K562 (cell line): ENCODE measurements around the gene INPP5K. TPM values are rescaled to one million over a fixed set of nuclear protein-coding genes. Genes with fewer than 3 reads are reported as not detected.

ENCODE experiments used
- ATAC-seq: fragments of 200-7000 bp; cut with Tn5 transposase; 3 replicates; pipeline ENCODE4 v1.9.1; 2020; ENCODE audit warnings: moderate library complexity
- BruUV-seq: library from RNA; stranded (reverse); fragments of 400-500 nt; replicated peaks from 2 replicates; lab custom pipeline; 2021; lab: Mats Ljungman, UMichigan
- CTCF ChIA-PET: fragments of 300-600 bp; formaldehyde crosslinking; extraction: SDS; loops from one replicate; lab custom pipeline; 2021; ENCODE audit warnings: low intra/inter-chr PET ratio; lab: Yijun Ruan, JAX
- POLR2A ChIA-PET: fragments of 300-600, 350-650 bp; sonication (Branson Sonifier 250); formaldehyde crosslinking; extraction: SDS; loops from one replicate; lab custom pipeline; 2021; ENCODE audit warnings: antibody characterized with exemption, inconsistent platforms; lab: Yijun Ruan, JAX
- DNase-seq, 4 experiments: peaks; one replicate each; pipeline versions ENCODE4 v3.0.0 to v3.0.0-alpha.2; 2011 to 2018; ENCODE audit warnings: low spot score in 3 of 4, mixed read lengths in 3 of 4; ENCODE audit errors: extremely low read depth in 1 of 4
- FAIRE-seq: peaks from 2 replicates; lab custom pipeline; 2011; peaks lifted over from hg19 to GRCh38; lab: Jason Lieb, UNC
- H2AFZ ChIP-seq: 2 replicates; pipeline ENCODE4 v1.6.0; 2011; ENCODE audit warnings: low read depth, low read length, control low read depth, inconsistent platforms
- H3K27ac ChIP-seq: fragments of 200-600 bp; 3 replicates; pipeline ENCODE4 v1.8.0; 2011; ENCODE audit warnings: low read depth, mild to moderate bottlenecking, control low read depth, inconsistent platforms, low read length, moderate library complexity, mixed read lengths; ENCODE audit errors: extremely low read depth
- H3K27me3 ChIP-seq, 2 experiments: fragments of 300-600 bp in 1 of 2; 2 replicates in 1 of 2; 3 replicates in 1 of 2; pipeline versions ENCODE4 v1.6.0 to v1.8.0; 2011; ENCODE audit warnings: inconsistent platforms in 2 of 2, low read length in 2 of 2, mild to moderate bottlenecking in 1 of 2, mixed read lengths in 1 of 2, moderate library complexity in 1 of 2; ENCODE audit not compliant: control insufficient read depth in 2 of 2, insufficient read depth in 2 of 2
- H3K36me3 ChIP-seq: fragments of 300-600 bp; 3 replicates; pipeline ENCODE4 v1.8.0; 2011; ENCODE audit warnings: mild to moderate bottlenecking, low read length, inconsistent platforms; ENCODE audit not compliant: control insufficient read depth, insufficient read depth
- H3K4me1 ChIP-seq, 2 experiments: fragments of 200-600 bp in 1 of 2; replicated peaks in 1 of 2; 2 replicates in 1 of 2; 3 replicates in 1 of 2; pipeline versions ENCODE4 v1.5.1 to v1.8.0; 2011; ENCODE audit warnings: inconsistent platforms in 2 of 2, low read length in 2 of 2, mild to moderate bottlenecking in 1 of 2, mixed read lengths in 1 of 2, moderate library complexity in 1 of 2; ENCODE audit not compliant: control insufficient read depth in 2 of 2, insufficient read depth in 2 of 2
- H3K4me2 ChIP-seq: 2 replicates; pipeline ENCODE4 v1.6.1; 2011; ENCODE audit warnings: low read length, control low read depth, inconsistent platforms, mixed read lengths; ENCODE audit not compliant: insufficient read depth
- H3K4me3 ChIP-seq: fragments of 200-600 bp; sonication (generic), shearing (Covaris generic); 2 replicates; pipeline ENCODE4 v1.5.1; 2016; ENCODE audit warnings: control low read depth, inconsistent platforms
- H3K79me2 ChIP-seq: fragments of 200-600 bp; 3 replicates; pipeline ENCODE4 v1.8.0; 2011; ENCODE audit warnings: low read length, inconsistent platforms; ENCODE audit not compliant: control insufficient read depth, insufficient read depth
- H3K9ac ChIP-seq, 2 experiments: 2 replicates each; pipeline versions ENCODE4 v1.6.0 to v1.6.1; 2011; ENCODE audit warnings: low read depth in 2 of 2, low read length in 2 of 2, control low read depth in 1 of 2, inconsistent platforms in 1 of 2, mild to moderate bottlenecking in 1 of 2, mixed read lengths in 1 of 2; ENCODE audit not compliant: insufficient read depth in 1 of 2
- H3K9me1 ChIP-seq: one replicate; pipeline ENCODE4 v1.6.0; 2011; ENCODE audit warnings: inconsistent platforms, mild to moderate bottlenecking, low read length, moderate library complexity; ENCODE audit not compliant: control insufficient read depth, insufficient read depth
- H3K9me3 ChIP-seq: replicated peaks from 2 replicates; pipeline ENCODE4 v1.5.1; 2011; ENCODE audit warnings: low read depth, low read length, inconsistent platforms; ENCODE audit not compliant: control insufficient read depth, insufficient read depth
- H4K20me1 ChIP-seq: replicated peaks from 2 replicates; pipeline ENCODE4 v1.6.1; 2011; ENCODE audit warnings: low read length, inconsistent platforms, mixed read lengths; ENCODE audit not compliant: control insufficient read depth, insufficient read depth
- GTF2B ChIP-seq: IDR thresholded peaks from 2 replicates; pipeline ENCODE4 v1.6.1; 2011; ENCODE audit not compliant: insufficient read length; ENCODE audit errors: extremely low read depth
- ZBTB34 ChIP-seq: fragments of 250-450 bp; sonication (Bioruptor Pico); IDR thresholded peaks from 2 replicates; pipeline ENCODE4 v1.8.0; 2021; ENCODE audit warnings: mild to moderate bottlenecking, moderate library complexity
- ZNF280A ChIP-seq: fragments of 450-650 bp; IDR thresholded peaks from 2 replicates; pipeline ENCODE4 v1.6.1; 2018; ENCODE audit warnings: mild to moderate bottlenecking, low read depth; ENCODE audit not compliant: partially characterized antibody
- WGBS: fragments of 100-300 bp; shearing (Covaris generic); methylation state at CpG from one replicate; pipeline ENCODE4 v1.1.6; 2016; ENCODE audit warnings: low coverage, mixed read lengths; ENCODE audit not compliant: insufficient coverage; ENCODE audit errors: missing lambda C conversion rate; 5-methylcytosine and 5-hydroxymethylcytosine counted together
- in situ Hi-C: fragments of 300-500 bp; cut with MboI; formaldehyde crosslinking; loops from 4 replicates; pipeline ENCODE4 v1.15.0; 2018; ENCODE audit warnings: inconsistent platforms, mixed read lengths
- intact Hi-C: fragments of 100-400 bp; cut with micrococcal nuclease; formaldehyde crosslinking; loops from 2 replicates; pipeline ENCODE4 v1.14.2; 2022
- polyA plus RNA-seq, 8 experiments: library from polyadenylated mRNA; depleted of rRNA in 4 of 8; stranded (reverse) in 5 of 8; unstranded in 3 of 8; fragments of >200 nt; fragmentation: Nextera tagmentation in 2 of 8; fragmentation: Illumina TruSeq in 1 of 8; extraction: Ambion mirVana in 2 of 8; extraction: Trizol in 1 of 8; gene quantifications; 2 replicates each; pipeline versions ENCODE4 v1.2.1 to v1.2.3, GENCODE V29; 2011 to 2014; ENCODE audit warnings: inconsistent platforms in 1 of 8, missing spikeins in 1 of 8
- total RNA-seq, 7 experiments: library from RNA; depleted of rRNA in 6 of 7; stranded (reverse); fragments of >200 nt in 6 of 7; fragmentation: Illumina TruSeq in 2 of 7; extraction: Trizol in 2 of 7; gene quantifications; 2 replicates each; pipeline versions ENCODE4 v1.2.1 to v1.2.3, GENCODE V29; 2011 to 2021; ENCODE audit warnings: low replicate concordance in 1 of 7

Gene INPP5K
- total and polyA plus RNA-seq, 9 of the 15 experiments (the other 6 are each of a cell fraction or from before 2014, with no cell fraction given) = 0.63 to 15.1 (median 10.1) TPM

- POLR2A ChIA-PET = interaction anchor here (0.7 kb wide), 1 partner anchor 815 kb away, joined by 4 read pairs; no protein-coding TSS in a partner anchor
- DNase-seq (no peak), FAIRE-seq (no peak), ATAC-seq (no peak)
- TF ChIP-seq GTF2B (no peak), ZBTB34 (CRISPR knock-in tag) (no peak), ZNF280A (no peak)
- H3K4me3 ChIP-seq = no peak overlapping the region
- no peaks in the 10 kb centered on the region for H4K20me1 ChIP-seq
- CTCF ChIA-PET = no interaction called here
- no peaks in the 10 kb centered on the region for H3K36me3 ChIP-seq
- H3K27me3 ChIP-seq = no peaks in the 10 kb centered on the region
- no peak overlapping the region for H3K27ac ChIP-seq
- H3K4me2 ChIP-seq = no peak overlapping the region
- H3K79me2 ChIP-seq = no peaks in the 10 kb centered on the region
- intact Hi-C loops (no loop called here), in situ Hi-C loops (no loop called here)
- WGBS = 79% methylated on average over 8 of the region's 13 CpGs
- H2AFZ ChIP-seq = no peak overlapping the region
- peaks cover 6 to 8% of the 10 kb centered on the region in 2 experiments; a peak in 4 of 5 replicates for H3K4me1 ChIP-seq
- H3K9ac ChIP-seq = no peak overlapping the region
- H3K9me3 ChIP-seq = no peaks in the 10 kb centered on the region
- no peaks in the 10 kb centered on the region for H3K9me1 ChIP-seq
- no TSS peak for BruUV-seq
Measured at GRCh38 chr17:1506649-1507267, 9.7 kb downstream of the INPP5K start.
